K562 (cell line): Measurements from ENCODE around the gene CALD1. TPM values are rescaled to one million over a fixed set of nuclear protein-coding genes. Genes with fewer than 3 reads are reported as not detected.

Experiments
- ATAC-seq: fragments of 200-7000 bp; cut with Tn5 transposase; 3 replicates; pipeline ENCODE4 v1.9.1; 2020; ENCODE audit warnings: moderate library complexity
- BruUV-seq: library from RNA; stranded (reverse); fragments of 400-500 nt; replicated peaks from 2 replicates; lab custom pipeline; 2021; lab: Mats Ljungman, UMichigan
- CTCF ChIA-PET: fragments of 300-600 bp; formaldehyde crosslinking; extraction: SDS; loops from one replicate; lab custom pipeline; 2021; ENCODE audit warnings: low intra/inter-chr PET ratio; lab: Yijun Ruan, JAX
- POLR2A ChIA-PET: fragments of 300-600, 350-650 bp; sonication (Branson Sonifier 250); formaldehyde crosslinking; extraction: SDS; loops from one replicate; lab custom pipeline; 2021; ENCODE audit warnings: antibody characterized with exemption, inconsistent platforms; lab: Yijun Ruan, JAX
- DNase-seq, 4 experiments: peaks; one replicate each; pipeline versions ENCODE4 v3.0.0 to v3.0.0-alpha.2; 2011 to 2018; ENCODE audit warnings: low spot score in 3 of 4, mixed read lengths in 3 of 4; ENCODE audit errors: extremely low read depth in 1 of 4
- FAIRE-seq: peaks from 2 replicates; lab custom pipeline; 2011; peaks lifted over from hg19 to GRCh38; lab: Jason Lieb, UNC
- H2AFZ ChIP-seq: 2 replicates; pipeline ENCODE4 v1.6.0; 2011; ENCODE audit warnings: low read depth, low read length, control low read depth, inconsistent platforms
- H3K27ac ChIP-seq: fragments of 200-600 bp; 3 replicates; pipeline ENCODE4 v1.8.0; 2011; ENCODE audit warnings: low read depth, mild to moderate bottlenecking, control low read depth, inconsistent platforms, low read length, moderate library complexity, mixed read lengths; ENCODE audit errors: extremely low read depth
- H3K27me3 ChIP-seq, 2 experiments: fragments of 300-600 bp in 1 of 2; 2 replicates in 1 of 2; 3 replicates in 1 of 2; pipeline versions ENCODE4 v1.6.0 to v1.8.0; 2011; ENCODE audit warnings: inconsistent platforms in 2 of 2, low read length in 2 of 2, mild to moderate bottlenecking in 1 of 2, mixed read lengths in 1 of 2, moderate library complexity in 1 of 2; ENCODE audit not compliant: control insufficient read depth in 2 of 2, insufficient read depth in 2 of 2
- H3K36me3 ChIP-seq: fragments of 300-600 bp; 3 replicates; pipeline ENCODE4 v1.8.0; 2011; ENCODE audit warnings: mild to moderate bottlenecking, low read length, inconsistent platforms; ENCODE audit not compliant: control insufficient read depth, insufficient read depth
- H3K4me1 ChIP-seq, 2 experiments: fragments of 200-600 bp in 1 of 2; replicated peaks in 1 of 2; 2 replicates in 1 of 2; 3 replicates in 1 of 2; pipeline versions ENCODE4 v1.5.1 to v1.8.0; 2011; ENCODE audit warnings: inconsistent platforms in 2 of 2, low read length in 2 of 2, mild to moderate bottlenecking in 1 of 2, mixed read lengths in 1 of 2, moderate library complexity in 1 of 2; ENCODE audit not compliant: control insufficient read depth in 2 of 2, insufficient read depth in 2 of 2
- H3K4me2 ChIP-seq: 2 replicates; pipeline ENCODE4 v1.6.1; 2011; ENCODE audit warnings: low read length, control low read depth, inconsistent platforms, mixed read lengths; ENCODE audit not compliant: insufficient read depth
- H3K4me3 ChIP-seq: fragments of 200-600 bp; sonication (generic), shearing (Covaris generic); 2 replicates; pipeline ENCODE4 v1.5.1; 2016; ENCODE audit warnings: control low read depth, inconsistent platforms
- H3K79me2 ChIP-seq: fragments of 200-600 bp; 3 replicates; pipeline ENCODE4 v1.8.0; 2011; ENCODE audit warnings: low read length, inconsistent platforms; ENCODE audit not compliant: control insufficient read depth, insufficient read depth
- H3K9ac ChIP-seq, 2 experiments: 2 replicates each; pipeline versions ENCODE4 v1.6.0 to v1.6.1; 2011; ENCODE audit warnings: low read depth in 2 of 2, low read length in 2 of 2, control low read depth in 1 of 2, inconsistent platforms in 1 of 2, mild to moderate bottlenecking in 1 of 2, mixed read lengths in 1 of 2; ENCODE audit not compliant: insufficient read depth in 1 of 2
- H3K9me1 ChIP-seq: one replicate; pipeline ENCODE4 v1.6.0; 2011; ENCODE audit warnings: inconsistent platforms, mild to moderate bottlenecking, low read length, moderate library complexity; ENCODE audit not compliant: control insufficient read depth, insufficient read depth
- H3K9me3 ChIP-seq: replicated peaks from 2 replicates; pipeline ENCODE4 v1.5.1; 2011; ENCODE audit warnings: low read depth, low read length, inconsistent platforms; ENCODE audit not compliant: control insufficient read depth, insufficient read depth
- H4K20me1 ChIP-seq: replicated peaks from 2 replicates; pipeline ENCODE4 v1.6.1; 2011; ENCODE audit warnings: low read length, inconsistent platforms, mixed read lengths; ENCODE audit not compliant: control insufficient read depth, insufficient read depth
- FOXK1 ChIP-seq: sonication (generic); formaldehyde crosslinking; IDR thresholded peaks from 2 replicates; pipeline ENCODE4 v1.8.0; 2022; ENCODE audit warnings: missing genetic modification reagents, mild to moderate bottlenecking, borderline replicate concordance
- KAT8 ChIP-seq: fragments of 450-650 bp; IDR thresholded peaks from 2 replicates; pipeline ENCODE4 v1.6.1; 2016; ENCODE audit warnings: low read depth, mild to moderate bottlenecking
- MTA2 ChIP-seq: fragments of 450-650 bp; IDR thresholded peaks from 2 replicates; pipeline ENCODE4 v1.6.1; 2016; ENCODE audit warnings: low read depth
- PTRF ChIP-seq: fragments of 450-650 bp; IDR thresholded peaks from 2 replicates; pipeline ENCODE4 v1.6.1; 2016; ENCODE audit warnings: mild to moderate bottlenecking, missing genetic modification characterization, missing compliant biosample characterization
- REST ChIP-seq, 2 experiments: fragments of 450-650 bp; formaldehyde crosslinking in 1 of 2; IDR thresholded peaks; 2 replicates each; pipeline versions ENCODE4 v1.4.0 to v1.6.1; 2014 to 2020; ENCODE audit warnings: mild to moderate bottlenecking in 2 of 2, borderline replicate concordance in 1 of 2, low read depth in 1 of 2
- SAFB2 ChIP-seq: fragments of 200-400 bp; formaldehyde crosslinking; IDR thresholded peaks from 2 replicates; pipeline ENCODE4 v1.6.1; 2018; ENCODE audit warnings: borderline replicate concordance, low read length, low read depth, moderate library complexity; ENCODE audit not compliant: severe bottlenecking
- SMAD2 ChIP-seq: fragments of 150-350 bp; IDR thresholded peaks from 2 replicates; pipeline ENCODE4 v1.6.1; 2014; ENCODE audit warnings: low read depth, mild to moderate bottlenecking, low read length
- SMARCE1 ChIP-seq: fragments of 450-650 bp; IDR thresholded peaks from 2 replicates; pipeline ENCODE4 v1.7.1; 2016; ENCODE audit warnings: mild to moderate bottlenecking
- STAT5B ChIP-seq: fragments of 250-450 bp; sonication (Bioruptor Pico); IDR thresholded peaks from 2 replicates; pipeline ENCODE4 v1.8.0; 2021; ENCODE audit warnings: mild to moderate bottlenecking, inconsistent platforms
- TBL1XR1 ChIP-seq, 2 experiments: IDR thresholded peaks; 2 replicates each; pipeline ENCODE4 v1.6.1; 2012; ENCODE audit warnings: improper control_type of control experiment in 2 of 2, low read length in 2 of 2, mild to moderate bottlenecking in 1 of 2
- USF1 ChIP-seq: sonication (generic); formaldehyde crosslinking; IDR thresholded peaks from 2 replicates; pipeline ENCODE4 v1.9.0; 2022; ENCODE audit warnings: mild to moderate bottlenecking, missing genetic modification reagents
- WGBS: fragments of 100-300 bp; shearing (Covaris generic); methylation state at CpG from one replicate; pipeline ENCODE4 v1.1.6; 2016; ENCODE audit warnings: low coverage, mixed read lengths; ENCODE audit not compliant: insufficient coverage; ENCODE audit errors: missing lambda C conversion rate; 5-methylcytosine and 5-hydroxymethylcytosine counted together
- in situ Hi-C: fragments of 300-500 bp; cut with MboI; formaldehyde crosslinking; loops from 4 replicates; pipeline ENCODE4 v1.15.0; 2018; ENCODE audit warnings: inconsistent platforms, mixed read lengths
- intact Hi-C: fragments of 100-400 bp; cut with micrococcal nuclease; formaldehyde crosslinking; loops from 2 replicates; pipeline ENCODE4 v1.14.2; 2022
- polyA plus RNA-seq, 8 experiments: library from polyadenylated mRNA; depleted of rRNA in 4 of 8; stranded (reverse) in 5 of 8; unstranded in 3 of 8; fragments of >200 nt; fragmentation: Nextera tagmentation in 2 of 8; fragmentation: Illumina TruSeq in 1 of 8; extraction: Ambion mirVana in 2 of 8; extraction: Trizol in 1 of 8; gene quantifications; 2 replicates each; pipeline versions ENCODE4 v1.2.1 to v1.2.3, GENCODE V29; 2011 to 2014; ENCODE audit warnings: inconsistent platforms in 1 of 8, missing spikeins in 1 of 8
- total RNA-seq, 7 experiments: library from RNA; depleted of rRNA in 6 of 7; stranded (reverse); fragments of >200 nt in 6 of 7; fragmentation: Illumina TruSeq in 2 of 7; extraction: Trizol in 2 of 7; gene quantifications; 2 replicates each; pipeline versions ENCODE4 v1.2.1 to v1.2.3, GENCODE V29; 2011 to 2021; ENCODE audit warnings: low replicate concordance in 1 of 7

CALD1 gene
- total and polyA plus RNA-seq, 9 of the 15 experiments (the other 6 are each of a cell fraction or from before 2014, with no cell fraction given): 0.40 TPM; not detected in 8

- H3K4me3 ChIP-seq: no peak overlapping the region
- no peak for ATAC-seq
- H3K9ac ChIP-seq: no peak overlapping the region
- H2AFZ ChIP-seq: no peak overlapping the region
- CTCF ChIA-PET: no interaction called here
- no peaks in the 10 kb centered on the region for H3K4me1 ChIP-seq
- no peaks in the 10 kb centered on the region for H3K9me3 ChIP-seq
- no TSS peak for BruUV-seq
- under 1% methylated on average over 6 of the region's 6 CpGs for WGBS
- no peaks in the 10 kb centered on the region for H3K36me3 ChIP-seq
- no peak overlapping the region for H3K4me2 ChIP-seq
- no peak for DNase-seq
- intact Hi-C loops (no loop called here), in situ Hi-C loops (no loop called here)
- no peak overlapping the region for H3K27ac ChIP-seq
- H3K9me1 ChIP-seq: no peaks in the 10 kb centered on the region
- no peaks in the 10 kb centered on the region for H3K79me2 ChIP-seq
- POLR2A ChIA-PET: interaction anchor here (0.6 to 1.7 kb wide), 2 partner anchors 10 to 13 kb away, joined by 3 to 4 read pairs; no protein-coding TSS in a partner anchor
- FAIRE-seq: no peak
- H3K27me3 ChIP-seq: peaks cover 3 to 4% of the 10 kb centered on the region in 2 experiments; a peak in 1 of 5 replicates
- H4K20me1 ChIP-seq: no peaks in the 10 kb centered on the region
- TF ChIP-seq REST (IDR thresholded peaks at IDR 0.05; ENCODE audit: borderline replicate concordance) (no peak), REST (CRISPR knock-in tag; IDR thresholded peaks at IDR 0.05; ENCODE audit: low read depth) (no peak), TBL1XR1 (IDR thresholded peaks at IDR 0.05; ENCODE audit: low read length in 2 of 2) (no peak), SAFB2 (no peak), SMAD2 (no peak), USF1 (CRISPR knock-in tag) (no peak), MTA2 (no peak), FOXK1 (CRISPR knock-in tag) (no peak), PTRF (tag) (no peak), KAT8 (no peak), SMARCE1 (no peak), STAT5B (no peak)
Measured at GRCh38 chr7:134813663-134814396, 34.4 kb downstream of the CALD1 start.
